NCI-H128 (cell line): ENCODE measurements around the gene FSTL5.

Source experiments
- DNase-seq: peaks from one replicate; lab custom pipeline; 2025; ENCODE audit not compliant: unreplicated experiment; lab: John Stamatoyannopoulos, UW

FSTL5 gene

GRCh38 chr4:161345741-161346140 lies 818.1 kb downstream of the FSTL5 start:
- no peak for DNase-seq

- DNase-seq = no peak
Observed at GRCh38 chr4:161343569-161343950, 820.2 kb downstream of the FSTL5 start.

- DNase-seq = no peak
Observed at GRCh38 chr4:161342881-161343568, 820.8 kb downstream of the FSTL5 start.

GRCh38 chr4:161336621-161337020 lies 827.2 kb downstream of the FSTL5 start:
- no peak for DNase-seq

GRCh38 chr4:161336016-161336530 lies 827.7 kb downstream of the FSTL5 start:
- no peak for DNase-seq
